BLaER1 treated with 17β-estradiol and CSF1 and Interleukin-3, amounts not matched to agents 10 nM and 100 nM (cell line): Measurements from ENCODE around the gene ASTN1.

Experiments
- H3K27ac ChIP-seq, 11 experiments: shearing (Covaris generic); formaldehyde crosslinking; 2 replicates each; pipeline ENCODE4 v1.8.1; 2022
- H3K27me3 ChIP-seq, 11 experiments: shearing (Covaris generic); formaldehyde crosslinking; 2 replicates each; pipeline ENCODE4 v1.8.1; 2022
- H3K36me3 ChIP-seq, 11 experiments: shearing (Covaris generic); formaldehyde crosslinking; 2 replicates each; pipeline ENCODE4 v1.8.1; 2022
- H3K4me1 ChIP-seq, 10 experiments: shearing (Covaris generic); formaldehyde crosslinking; 2 replicates each; pipeline ENCODE4 v1.8.1; 2022
- H3K4me2 ChIP-seq, 11 experiments: shearing (Covaris generic); formaldehyde crosslinking; 2 replicates each; pipeline ENCODE4 v1.8.1; 2022
- H3K4me3 ChIP-seq, 10 experiments: shearing (Covaris generic); formaldehyde crosslinking; 2 replicates each; pipeline ENCODE4 v1.8.1; 2022
- H3K9ac ChIP-seq, 11 experiments: shearing (Covaris generic); formaldehyde crosslinking; 2 replicates each; pipeline ENCODE4 v1.8.1; 2022
- H3K9me3 ChIP-seq, 11 experiments: shearing (Covaris generic); formaldehyde crosslinking; replicated peaks in 1 of 11; 2 replicates each; pipeline ENCODE4 v1.8.1; 2022
- H4K20me1 ChIP-seq, 11 experiments: shearing (Covaris generic); formaldehyde crosslinking; 2 replicates each; pipeline ENCODE4 v1.8.1; 2022
- Cebpa-rat ChIP-seq, 11 experiments: shearing (Covaris generic); IDR thresholded peaks; 2 replicates each; pipeline ENCODE4 v1.8.1; 2022

ASTN1 gene

GRCh38 chr1:177164380-177165068 lies at the start of gene ASTN1:
Gene ASTN1 (minus strand): TSS chr1:177164712. CDS start chr1:177164676, 36 bp downstream.
- Histone ChIP-seq H4K20me1 (no peaks in the 10 kb centered on the region), H3K4me1 (peaks cover 0 to 11% (median 9%) of the 10 kb centered on the region in 10 experiments; a peak in 9 of 20 replicates), H3K4me2 (peak within 1 kb of the TSS; percentile 65 to 92 (median 72)), H3K36me3 (no peaks in the 10 kb centered on the region), H3K9me3 (peaks cover 0 to 21% (median 5%) of the 10 kb centered on the region in 11 experiments; a peak in 7 of 22 replicates), H3K9ac (no peak within 1 kb of the TSS), H3K27me3 (peaks cover 49 to 74% (median 60%) of the 10 kb centered on the region in 11 experiments), H3K27ac (no peak within 1 kb of the TSS), H3K4me3 (peak within 1 kb of the TSS; percentile 41 to 63 (median 50); a peak in 19 of 20 replicates)
- TF ChIP-seq Cebpa-rat (IDR thresholded peaks at IDR 0.05), result no peak

GRCh38 chr1:177211231-177211630 lies 46.7 kb upstream of the ASTN1 start:
- H3K9me3 ChIP-seq, result peaks cover 0 to 4% (median under 1%) of the 10 kb centered on the region in 11 experiments; a peak in 9 of 22 replicates
- H3K4me1 ChIP-seq, result no peaks in the 10 kb centered on the region
- no peak for TF ChIP-seq Cebpa-rat (IDR thresholded peaks at IDR 0.05)
- H3K9ac ChIP-seq, result no peak overlapping the region
- no peaks in the 10 kb centered on the region for H4K20me1 ChIP-seq
- no peak overlapping the region for H3K4me2 ChIP-seq
- no peaks in the 10 kb centered on the region for H3K36me3 ChIP-seq
- no peak overlapping the region for H3K27ac ChIP-seq
- no peaks in the 10 kb centered on the region for H3K27me3 ChIP-seq
- no peak overlapping the region for H3K4me3 ChIP-seq

- Histone ChIP-seq H3K9ac (no peak overlapping the region), H3K4me3 (no peak overlapping the region), H3K4me2 (no peak overlapping the region), H4K20me1 (no peaks in the 10 kb centered on the region), H3K4me1 (no peaks in the 10 kb centered on the region), H3K27ac (no peak overlapping the region), H3K36me3 (no peaks in the 10 kb centered on the region), H3K27me3 (no peaks in the 10 kb centered on the region), H3K9me3 (no peaks in the 10 kb centered on the region)
- no peak for TF ChIP-seq Cebpa-rat (IDR thresholded peaks at IDR 0.05)
Observed at GRCh38 chr1:177210071-177210470, 45.6 kb upstream of the ASTN1 start.

GRCh38 chr1:177209357-177209756 lies 44.8 kb upstream of the ASTN1 start:
- H3K36me3 ChIP-seq, result no peaks in the 10 kb centered on the region
- H3K9me3 ChIP-seq, result no peaks in the 10 kb centered on the region
- no peak for TF ChIP-seq Cebpa-rat (IDR thresholded peaks at IDR 0.05)
- no peak overlapping the region for H3K9ac ChIP-seq
- H3K4me2 ChIP-seq, result no peak overlapping the region
- H3K4me3 ChIP-seq, result no peak overlapping the region
- no peaks in the 10 kb centered on the region for H4K20me1 ChIP-seq
- H3K27ac ChIP-seq, result no peak overlapping the region
- no peaks in the 10 kb centered on the region for H3K27me3 ChIP-seq
- H3K4me1 ChIP-seq, result no peaks in the 10 kb centered on the region

- Histone ChIP-seq H3K9me3 (no peaks in the 10 kb centered on the region), H3K9ac (no peak overlapping the region), H3K27me3 (no peaks in the 10 kb centered on the region), H3K4me2 (no peak overlapping the region), H3K4me3 (no peak overlapping the region), H3K36me3 (no peaks in the 10 kb centered on the region), H3K4me1 (no peaks in the 10 kb centered on the region), H3K27ac (no peak overlapping the region), H4K20me1 (no peaks in the 10 kb centered on the region)
- TF ChIP-seq Cebpa-rat (IDR thresholded peaks at IDR 0.05), result no peak
Observed at GRCh38 chr1:177208920-177209319, 44.4 kb upstream of the ASTN1 start.

- no peaks in the 10 kb centered on the region for H3K27me3 ChIP-seq
- no peak overlapping the region for H3K9ac ChIP-seq
- no peaks in the 10 kb centered on the region for H3K36me3 ChIP-seq
- H3K4me2 ChIP-seq, result no peak overlapping the region
- H3K4me3 ChIP-seq, result no peak overlapping the region
- no peaks in the 10 kb centered on the region for H4K20me1 ChIP-seq
- no peaks in the 10 kb centered on the region for H3K4me1 ChIP-seq
- no peak overlapping the region for H3K27ac ChIP-seq
- no peak for TF ChIP-seq Cebpa-rat (IDR thresholded peaks at IDR 0.05)
- no peaks in the 10 kb centered on the region for H3K9me3 ChIP-seq
Observed at GRCh38 chr1:177206831-177207355, 42.4 kb upstream of the ASTN1 start.

- Histone ChIP-seq H4K20me1 (no peaks in the 10 kb centered on the region), H3K9ac (no peak overlapping the region), H3K36me3 (no peaks in the 10 kb centered on the region), H3K4me2 (no peak overlapping the region), H3K4me3 (no peak overlapping the region), H3K4me1 (no peaks in the 10 kb centered on the region), H3K27ac (no peak overlapping the region), H3K27me3 (no peaks in the 10 kb centered on the region), H3K9me3 (no peaks in the 10 kb centered on the region)
- no peak for TF ChIP-seq Cebpa-rat (IDR thresholded peaks at IDR 0.05)
Observed at GRCh38 chr1:177200290-177200689, 35.8 kb upstream of the ASTN1 start.

- Histone ChIP-seq H3K36me3 (no peaks in the 10 kb centered on the region), H3K4me3 (no peak overlapping the region), H3K4me2 (no peak overlapping the region), H3K27ac (no peak overlapping the region), H3K9me3 (no peaks in the 10 kb centered on the region), H4K20me1 (no peaks in the 10 kb centered on the region), H3K27me3 (no peaks in the 10 kb centered on the region), H3K9ac (no peak overlapping the region), H3K4me1 (no peaks in the 10 kb centered on the region)
- no peak for TF ChIP-seq Cebpa-rat (IDR thresholded peaks at IDR 0.05)
Observed at GRCh38 chr1:177198243-177198642, 33.7 kb upstream of the ASTN1 start.

GRCh38 chr1:177190308-177190970 lies 25.9 kb upstream of the ASTN1 start:
- H3K9me3 ChIP-seq, result peaks cover 0 to 4% (median 0%) of the 10 kb centered on the region in 11 experiments; a peak in 4 of 22 replicates
- no peak overlapping the region for H3K4me3 ChIP-seq
- H3K4me1 ChIP-seq, result no peaks in the 10 kb centered on the region
- no peaks in the 10 kb centered on the region for H3K27me3 ChIP-seq
- H3K4me2 ChIP-seq, result no peak overlapping the region
- no peak for TF ChIP-seq Cebpa-rat (IDR thresholded peaks at IDR 0.05)
- no peak overlapping the region for H3K9ac ChIP-seq
- H4K20me1 ChIP-seq, result no peaks in the 10 kb centered on the region
- H3K27ac ChIP-seq, result no peak overlapping the region
- H3K36me3 ChIP-seq, result no peaks in the 10 kb centered on the region
